Measurements from ENCODE around the gene CYSRT1. TPM values are rescaled to one million over a fixed set of nuclear protein-coding genes. Genes with fewer than 3 reads are reported as not detected.
A peak's percentile ranks its signal among the peaks of the same experiment; 100 is the strongest.

CYSRT1 gene
- total RNA-seq, 3 donors from 2014 or later, result not detected

GRCh38 chr9:137227853-137228505, 3.0 kb downstream of the CYSRT1 start:
- intact Hi-C loops (cut with DNase I, micrococcal nuclease), result no loop called here
- DNase-seq (no peak), ATAC-seq (no peak)
- TF ChIP-seq CTCF (IDR thresholded peaks at IDR 0.05), result no peak
- H3K4me3 ChIP-seq, result no peak overlapping the region
- peaks cover 31% of the 10 kb centered on the region for H3K4me1 ChIP-seq (ENCODE audit: low read depth)
- H3K36me3 ChIP-seq (ENCODE audit: low read depth), result no peaks in the 10 kb centered on the region
- H3K9me3 ChIP-seq, result no peaks in the 10 kb centered on the region

GRCh38 chr9:137228506-137228967, 3.6 kb downstream of the CYSRT1 start:
- no peak for TF ChIP-seq CTCF (IDR thresholded peaks at IDR 0.05)
- intact Hi-C loops (cut with DNase I, micrococcal nuclease), result no loop called here
- ATAC-seq, result no peak
- Histone ChIP-seq H3K9me3 (no peaks in the 10 kb centered on the region), H3K4me3 (no peak overlapping the region), H3K4me1 (ENCODE audit: low read depth) (peaks cover 29% of the 10 kb centered on the region), H3K36me3 (ENCODE audit: low read depth) (no peaks in the 10 kb centered on the region)
- DNase-seq, result no peak

- no peak overlapping the region for H3K4me3 ChIP-seq
- no peaks in the 10 kb centered on the region for H3K36me3 ChIP-seq (ENCODE audit: low read depth)
- no peak for TF ChIP-seq CTCF (IDR thresholded peaks at IDR 0.05)
- peaks cover 25% of the 10 kb centered on the region for H3K4me1 ChIP-seq (ENCODE audit: low read depth)
- no peaks in the 10 kb centered on the region for H3K9me3 ChIP-seq
- DNase-seq (no peak), ATAC-seq (no peak)
- intact Hi-C loops (cut with DNase I, micrococcal nuclease), result no loop called here
Observed at GRCh38 chr9:137228968-137229896, 4.3 kb downstream of the CYSRT1 start.

GRCh38 chr9:137229903-137230704, 5.1 kb downstream of the CYSRT1 start:
- Histone ChIP-seq H3K36me3 (ENCODE audit: low read depth) (no peaks in the 10 kb centered on the region), H3K4me3 (no peak overlapping the region), H3K9me3 (no peaks in the 10 kb centered on the region), H3K4me1 (ENCODE audit: low read depth) (peaks cover 24% of the 10 kb centered on the region)
- TF ChIP-seq CTCF (IDR thresholded peaks at IDR 0.05), result no peak
- DNase-seq (peak in 1 of 3 donors; percentile 19), ATAC-seq (peak; percentile 6)
- intact Hi-C loops (cut with DNase I, micrococcal nuclease), result no loop called here

- peaks cover 25% of the 10 kb centered on the region for H3K4me1 ChIP-seq (ENCODE audit: low read depth)
- H3K9me3 ChIP-seq, result no peaks in the 10 kb centered on the region
- DNase-seq (no peak), ATAC-seq (no peak)
- intact Hi-C loops (cut with DNase I, micrococcal nuclease), result no loop called here
- no peak within 1 kb of the TSS for H3K4me3 ChIP-seq
- TF ChIP-seq CTCF (IDR thresholded peaks at IDR 0.05), result no peak
- no peaks in the 10 kb centered on the region for H3K36me3 ChIP-seq (ENCODE audit: low read depth)
Observed at GRCh38 chr9:137230705-137231371, 5.9 kb downstream of the CYSRT1 start, which contains the start of gene SLC34A3. SLC34A3 (plus strand) TSS chr9:137230901; CDS start chr9:137231703, 802 bp downstream.
